Ishikawa (cell line): ENCODE data around the gene TNIP2.

Experiments
- CEBPB ChIP-seq: IDR thresholded peaks from 2 replicates; pipeline ENCODE4 v1.6.1; 2012
- CREB1 ChIP-seq: IDR thresholded peaks from 2 replicates; pipeline ENCODE4 v1.6.1; 2012; ENCODE audit warnings: low read depth
- EGR1 ChIP-seq: IDR thresholded peaks from 2 replicates; pipeline ENCODE4 v1.6.1; 2012
- EP300 ChIP-seq: IDR thresholded peaks from 2 replicates; pipeline ENCODE4 v1.6.1; 2012; ENCODE audit warnings: borderline replicate concordance
- MAX ChIP-seq: IDR thresholded peaks from 2 replicates; pipeline ENCODE4 v1.6.1; 2012
- NFIC ChIP-seq: IDR thresholded peaks from 2 replicates; pipeline ENCODE4 v1.6.1; 2012
- RAD21 ChIP-seq: IDR thresholded peaks from 2 replicates; pipeline ENCODE4 v1.6.1; 2012; ENCODE audit warnings: low read depth
- TAF1 ChIP-seq: IDR thresholded peaks from 2 replicates; pipeline ENCODE4 v1.6.1; 2012; ENCODE audit warnings: low read depth, mild to moderate bottlenecking
- TEAD4 ChIP-seq: IDR thresholded peaks from 2 replicates; pipeline ENCODE4 v1.6.1; 2012
- YY1 ChIP-seq: IDR thresholded peaks from 2 replicates; pipeline ENCODE4 v1.6.1; 2012; ENCODE audit warnings: low read depth
- TF ChIP-seq, protein P1 (sequence below): IDR thresholded peaks from 2 replicates; pipeline ENCODE4 v1.6.1; 2012; ENCODE audit warnings: low read depth, mild to moderate bottlenecking

- no peak for TF ChIP-seq EP300
- no peak for TF ChIP-seq CREB1
- TF ChIP-seq EGR1: no peak
- no peak for TF ChIP-seq MAX
- no peak for TF ChIP-seq TEAD4
- TF ChIP-seq, protein P1, sequence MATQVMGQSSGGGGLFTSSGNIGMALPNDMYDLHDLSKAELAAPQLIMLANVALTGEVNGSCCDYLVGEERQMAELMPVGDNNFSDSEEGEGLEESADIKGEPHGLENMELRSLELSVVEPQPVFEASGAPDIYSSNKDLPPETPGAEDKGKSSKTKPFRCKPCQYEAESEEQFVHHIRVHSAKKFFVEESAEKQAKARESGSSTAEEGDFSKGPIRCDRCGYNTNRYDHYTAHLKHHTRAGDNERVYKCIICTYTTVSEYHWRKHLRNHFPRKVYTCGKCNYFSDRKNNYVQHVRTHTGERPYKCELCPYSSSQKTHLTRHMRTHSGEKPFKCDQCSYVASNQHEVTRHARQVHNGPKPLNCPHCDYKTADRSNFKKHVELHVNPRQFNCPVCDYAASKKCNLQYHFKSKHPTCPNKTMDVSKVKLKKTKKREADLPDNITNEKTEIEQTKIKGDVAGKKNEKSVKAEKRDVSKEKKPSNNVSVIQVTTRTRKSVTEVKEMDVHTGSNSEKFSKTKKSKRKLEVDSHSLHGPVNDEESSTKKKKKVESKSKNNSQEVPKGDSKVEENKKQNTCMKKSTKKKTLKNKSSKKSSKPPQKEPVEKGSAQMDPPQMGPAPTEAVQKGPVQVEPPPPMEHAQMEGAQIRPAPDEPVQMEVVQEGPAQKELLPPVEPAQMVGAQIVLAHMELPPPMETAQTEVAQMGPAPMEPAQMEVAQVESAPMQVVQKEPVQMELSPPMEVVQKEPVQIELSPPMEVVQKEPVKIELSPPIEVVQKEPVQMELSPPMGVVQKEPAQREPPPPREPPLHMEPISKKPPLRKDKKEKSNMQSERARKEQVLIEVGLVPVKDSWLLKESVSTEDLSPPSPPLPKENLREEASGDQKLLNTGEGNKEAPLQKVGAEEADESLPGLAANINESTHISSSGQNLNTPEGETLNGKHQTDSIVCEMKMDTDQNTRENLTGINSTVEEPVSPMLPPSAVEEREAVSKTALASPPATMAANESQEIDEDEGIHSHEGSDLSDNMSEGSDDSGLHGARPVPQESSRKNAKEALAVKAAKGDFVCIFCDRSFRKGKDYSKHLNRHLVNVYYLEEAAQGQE: no peak
- no peak for TF ChIP-seq TAF1
- TF ChIP-seq NFIC: no peak
- no peak for TF ChIP-seq CEBPB
- TF ChIP-seq RAD21: no peak
- TF ChIP-seq YY1: no peak
Measured at GRCh38 chr4:2750719-2751605, 5.2 kb downstream of the TNIP2 start.
